HAP-1 (cell line): Measurements from ENCODE around the gene TXN.
A peak's percentile ranks its signal among the peaks of the same experiment; 100 is the strongest.
"Not testable (repeated sequence)": the region's sequence is repeated elsewhere in the genome, so short reads cannot be mapped to it uniquely, and the experiment has no call there.

Source experiments
- DNase-seq, 2 experiments: peaks; one replicate each; pipeline ENCODE4 v3.0.0-alpha.2; 2016 to 2020; ENCODE audit warnings: low spot score in 2 of 2
- H3K27me3 ChIP-seq: fragments of 250-450 bp; sonication (Bioruptor Pico); 2 replicates; pipeline ENCODE4 v1.5.1; 2020; ENCODE audit warnings: low read depth, mild to moderate bottlenecking, moderate library complexity
- H3K36me3 ChIP-seq: fragments of 250-450 bp; sonication (Bioruptor Pico); replicated peaks from 2 replicates; pipeline ENCODE4 v1.5.1; 2020; ENCODE audit warnings: mild to moderate bottlenecking
- H3K4me1 ChIP-seq: fragments of 250-450 bp; sonication (Bioruptor Pico); 2 replicates; pipeline ENCODE4 v1.5.1; 2020; ENCODE audit warnings: mild to moderate bottlenecking
- H3K4me3 ChIP-seq: fragments of 250-450 bp; sonication (Bioruptor Pico); 2 replicates; pipeline ENCODE4 v1.5.1; 2020; ENCODE audit warnings: mild to moderate bottlenecking, moderate library complexity
- H3K9me3 ChIP-seq: fragments of 250-450 bp; sonication (Bioruptor Pico); 2 replicates; pipeline ENCODE4 v1.5.1; 2020; ENCODE audit warnings: mild to moderate bottlenecking, moderate library complexity
- in situ Hi-C: fragments of 300-500 bp; cut with MboI; formaldehyde crosslinking; loops from 3 replicates; pipeline ENCODE4 v1.14.3; 2020; ENCODE audit warnings: low sequenced_read_pairs, inconsistent platforms, mixed read lengths

TXN gene

GRCh38 chr9:110251770-110252169 lies 4.5 kb downstream of the TXN start:
- peaks cover 37% of the 10 kb centered on the region for H3K36me3 ChIP-seq
- H3K4me1 ChIP-seq, DNase-seq, in situ Hi-C loops, H3K27me3 ChIP-seq, H3K9me3 ChIP-seq, H3K4me3 ChIP-seq: not testable (repeated sequence)

DNA sequence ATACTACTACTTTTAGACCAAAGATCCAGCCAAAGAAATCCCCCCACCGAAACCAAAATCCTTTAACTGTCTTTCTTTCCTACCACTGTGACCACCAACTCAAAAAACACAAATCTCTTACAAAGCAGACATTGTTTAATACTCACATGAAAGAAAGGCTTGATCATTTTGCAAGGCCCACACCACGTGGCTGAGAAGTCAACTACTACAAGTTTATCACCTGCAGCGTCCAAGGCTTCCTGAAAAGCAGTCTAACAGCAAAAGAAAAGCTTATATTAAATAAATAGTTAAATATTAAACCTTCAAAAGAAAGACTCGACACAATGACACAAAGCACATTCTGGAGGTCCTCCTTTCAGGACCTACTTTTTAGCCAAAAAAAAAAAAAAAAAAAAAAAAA lies 5.1 kb downstream of the TXN start:
- no peak for DNase-seq
- no peaks in the 10 kb centered on the region for H3K27me3 ChIP-seq
- H3K4me1 ChIP-seq, result peaks cover 9% of the 10 kb centered on the region
- H3K9me3 ChIP-seq, result no peaks in the 10 kb centered on the region
- in situ Hi-C loops, result no loop called here
- H3K36me3 ChIP-seq, result peaks cover 43% of the 10 kb centered on the region
- H3K4me3 ChIP-seq, result no peak overlapping the region

DNA sequence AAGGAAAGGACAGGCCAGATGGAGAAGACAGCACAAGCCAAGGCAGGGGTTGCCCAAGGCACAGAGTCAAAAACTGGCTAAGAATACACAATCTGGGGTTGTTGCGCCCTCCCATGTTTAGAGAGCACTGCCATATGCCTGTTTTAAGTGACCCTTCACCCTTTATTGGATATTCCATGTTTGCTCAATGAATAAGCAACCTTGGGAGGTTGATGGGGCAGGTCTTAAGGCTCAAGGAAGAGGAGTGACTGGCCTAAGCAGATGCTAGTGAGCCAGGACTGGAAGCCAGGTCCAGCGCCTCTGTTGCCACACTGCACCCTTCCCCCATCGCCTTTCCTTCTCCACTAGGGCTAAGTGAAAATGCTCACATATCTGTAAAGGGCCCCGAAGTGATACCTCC lies 6.7 kb downstream of the TXN start:
- Histone ChIP-seq H3K9me3 (no peaks in the 10 kb centered on the region), H3K36me3 (peaks cover 53% of the 10 kb centered on the region), H3K27me3 (no peaks in the 10 kb centered on the region), H3K4me1 (peaks cover 9% of the 10 kb centered on the region), H3K4me3 (no peak overlapping the region)
- DNase-seq, result no peak
- in situ Hi-C loops, result no loop called here

DNA sequence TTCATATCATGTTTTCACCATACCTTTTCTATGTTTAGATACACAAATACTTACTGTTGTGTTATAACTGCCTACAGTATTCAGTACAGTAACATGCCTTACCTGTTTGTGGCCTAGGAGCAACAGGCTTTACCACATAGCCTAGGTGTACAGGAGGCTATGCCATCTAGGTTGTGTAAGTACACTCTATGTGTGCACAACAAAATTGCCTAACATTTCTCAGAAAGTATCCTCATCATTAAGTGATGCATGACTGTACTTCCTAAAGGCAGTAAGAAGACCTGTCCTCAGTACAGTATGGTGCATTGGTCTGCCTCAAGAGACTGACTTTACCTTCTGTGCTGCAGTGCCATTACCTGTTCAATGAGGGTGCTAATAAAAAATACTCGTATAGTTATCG lies 7.9 kb downstream of the TXN start:
- Histone ChIP-seq H3K36me3 (peaks cover 64% of the 10 kb centered on the region), H3K4me3 (no peak overlapping the region), H3K27me3 (no peaks in the 10 kb centered on the region), H3K4me1 (peaks cover 3% of the 10 kb centered on the region; the same call in 1 of the 2 replicates), H3K9me3 (no peaks in the 10 kb centered on the region)
- no peak for DNase-seq
- in situ Hi-C loops, result no loop called here

- Histone ChIP-seq H3K9me3 (no peaks in the 10 kb centered on the region), H3K4me1 (0 out of 2 replicates have a peak, but pooled peaks cover 2% of the 10 kb centered on the region), H3K27me3 (no peaks in the 10 kb centered on the region), H3K36me3 (peaks cover 65% of the 10 kb centered on the region), H3K4me3 (no peak overlapping the region)
- in situ Hi-C loops, result no loop called here
- no peak for DNase-seq
Observed at GRCh38 chr9:110246214-110246613, 10.1 kb downstream of the TXN start.

GRCh38 chr9:110244616-110245015 lies 11.7 kb downstream of the TXN start:
- in situ Hi-C loops, result no loop called here
- no peak for DNase-seq
- H3K36me3 ChIP-seq, result peaks cover 49% of the 10 kb centered on the region

GRCh38 chr9:110241858-110242321 lies 14.4 kb downstream of the TXN start:
- in situ Hi-C loops, result no loop called here
- Histone ChIP-seq H3K27me3 (no peaks in the 10 kb centered on the region), H3K4me1 (0 out of 2 replicates have a peak, but pooled peaks cover 2% of the 10 kb centered on the region), H3K4me3 (no peak overlapping the region), H3K36me3 (peaks cover 29% of the 10 kb centered on the region), H3K9me3 (no peaks in the 10 kb centered on the region)
- no peak for DNase-seq

More at GRCh38 chr9:110244616-110245015, 11.7 kb downstream of the TXN start:
- Histone ChIP-seq H3K27me3 (no peaks in the 10 kb centered on the region), H3K9me3 (no peaks in the 10 kb centered on the region), H3K4me1 (0 out of 2 replicates have a peak, but pooled peaks cover 2% of the 10 kb centered on the region), H3K4me3 (no peak overlapping the region)

DNA sequence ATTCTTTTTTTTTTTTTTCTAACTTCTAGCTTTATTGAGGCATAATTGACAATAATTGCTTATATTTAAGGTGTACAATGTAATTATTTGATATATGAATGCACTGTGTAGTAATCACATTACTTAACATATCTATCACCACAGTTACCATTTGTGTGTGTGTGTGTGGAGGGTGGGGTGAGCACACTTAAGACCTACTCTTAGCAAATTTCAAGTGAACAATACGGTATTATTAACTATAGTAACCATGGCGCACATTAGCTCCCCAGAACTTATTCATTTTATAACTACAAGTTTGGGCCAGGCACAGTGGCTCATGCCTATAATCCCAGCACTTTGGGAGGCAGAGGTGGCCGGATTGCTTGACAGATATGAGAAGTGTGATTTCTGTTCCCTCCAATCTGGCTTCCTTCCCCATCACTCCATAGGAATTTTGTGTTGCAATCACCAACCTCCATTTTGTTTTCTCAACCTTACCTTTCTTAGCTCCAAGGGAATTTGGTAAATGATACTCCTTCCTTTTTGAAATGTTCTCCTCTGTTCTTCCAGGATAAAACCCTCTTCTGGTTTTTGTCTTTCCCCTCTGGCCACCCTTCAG lies 14.9 kb downstream of the TXN start:
- Histone ChIP-seq H3K9me3 (no peaks in the 10 kb centered on the region), H3K36me3 (peaks cover 23% of the 10 kb centered on the region), H3K4me3 (no peak overlapping the region), H3K4me1 (0 out of 2 replicates have a peak, but pooled peaks cover 2% of the 10 kb centered on the region), H3K27me3 (no peaks in the 10 kb centered on the region)
- DNase-seq, result no peak
- in situ Hi-C loops, result no loop called here

DNA sequence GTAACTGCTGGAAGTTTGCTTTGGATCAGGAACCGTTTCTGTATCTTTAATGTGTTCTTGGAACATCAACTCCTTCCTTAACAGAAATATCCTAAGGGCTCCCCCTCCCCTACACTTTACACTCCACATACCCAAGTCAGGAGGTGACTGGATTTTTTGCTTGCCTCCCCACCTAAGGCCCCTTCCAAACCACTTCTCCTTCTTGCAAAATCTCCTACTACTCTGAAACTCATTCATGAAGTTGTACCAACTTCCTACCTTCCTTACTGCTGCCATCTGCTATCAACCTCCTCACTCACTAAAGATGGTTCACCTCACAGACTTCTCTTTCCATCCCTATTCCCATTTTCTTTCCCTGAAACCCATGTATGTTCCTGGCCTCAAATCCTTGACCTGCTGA lies 16.1 kb downstream of the TXN start:
- Histone ChIP-seq H3K4me1 (0 out of 2 replicates have a peak, but pooled peaks cover 2% of the 10 kb centered on the region), H3K36me3 (peaks cover 16% of the 10 kb centered on the region), H3K4me3 (no peak overlapping the region), H3K9me3 (no peaks in the 10 kb centered on the region), H3K27me3 (no peaks in the 10 kb centered on the region)
- no peak for DNase-seq
- in situ Hi-C loops, result no loop called here

DNA sequence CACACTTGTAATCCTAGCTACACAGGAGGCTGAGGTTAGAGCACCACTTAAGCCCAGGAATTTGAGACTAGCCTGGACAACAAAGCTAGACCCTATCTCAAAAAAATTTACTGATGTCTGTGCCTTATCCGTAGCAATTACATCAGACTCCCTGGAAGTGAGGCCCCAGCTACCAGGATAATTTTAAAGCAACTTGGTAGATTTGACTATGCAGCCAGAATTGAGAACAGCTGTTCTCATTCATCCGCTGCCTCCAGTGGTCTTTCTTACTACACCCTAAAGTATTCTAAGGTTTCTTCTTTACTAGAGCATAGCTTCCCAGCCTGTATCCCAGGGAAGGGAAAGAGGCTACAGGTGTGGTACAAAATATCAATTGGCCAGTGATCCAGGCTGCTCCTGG lies 28.0 kb downstream of the TXN start:
- DNase-seq, result no peak
- H3K36me3 ChIP-seq, result no peaks in the 10 kb centered on the region
- H3K9me3 ChIP-seq, result no peaks in the 10 kb centered on the region

GRCh38 chr9:110224583-110224982 lies 31.7 kb downstream of the TXN start:
- Histone ChIP-seq H3K27me3 (no peaks in the 10 kb centered on the region), H3K36me3 (no peaks in the 10 kb centered on the region), H3K9me3 (no peaks in the 10 kb centered on the region), H3K4me3 (no peak overlapping the region), H3K4me1 (no peaks in the 10 kb centered on the region)
- in situ Hi-C loops, result no loop called here
- DNase-seq, result no peak

More for the DNA sequence above, 28.0 kb downstream of the TXN start:
- no peak overlapping the region for H3K4me3 ChIP-seq
- no peaks in the 10 kb centered on the region for H3K27me3 ChIP-seq
- no peaks in the 10 kb centered on the region for H3K4me1 ChIP-seq
- in situ Hi-C loops, result no loop called here

DNA sequence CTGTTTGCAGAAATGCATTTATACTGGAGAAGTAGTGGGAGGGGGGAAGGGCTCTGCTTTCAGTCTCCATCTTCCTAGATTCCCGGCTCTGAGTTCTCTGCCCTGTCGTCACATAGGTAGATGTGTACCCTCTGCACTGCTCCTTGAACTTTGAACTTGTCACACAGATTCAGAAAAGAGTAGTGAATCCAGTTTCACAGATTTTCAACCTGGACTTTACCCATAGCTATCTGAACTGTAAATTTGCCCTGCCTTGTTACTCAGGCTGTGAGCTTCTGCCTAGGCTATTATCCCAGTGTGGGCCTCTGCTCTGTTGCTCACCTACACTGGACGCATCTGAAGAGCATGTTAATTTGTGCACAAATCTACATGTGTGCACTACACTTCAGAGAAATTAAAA lies 35.5 kb downstream of the TXN start:
- DNase-seq, result no peak
- no peak overlapping the region for H3K4me3 ChIP-seq
- in situ Hi-C loops, result no loop called here

DNA sequence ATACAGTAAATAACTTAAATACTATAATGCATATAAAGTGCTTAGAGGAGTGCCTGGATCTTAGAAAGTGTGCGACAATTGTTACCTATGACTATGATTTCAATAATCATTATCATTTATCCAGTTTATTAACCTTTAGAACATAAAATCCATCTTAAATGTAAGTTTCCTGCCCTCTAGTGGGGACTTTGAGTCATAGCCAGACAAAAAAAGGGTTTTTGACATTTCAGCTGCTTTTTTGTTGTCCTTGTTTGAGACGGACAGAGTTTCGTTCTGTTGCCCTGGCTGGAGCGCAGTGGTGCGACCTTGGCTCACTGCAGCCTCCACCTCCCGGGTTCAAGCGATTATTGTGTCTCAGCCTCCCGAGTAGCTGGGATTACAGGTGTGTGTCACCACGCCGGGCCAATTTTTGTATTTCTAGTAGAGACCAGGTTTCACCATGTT lies 38.6 kb downstream of the TXN start:
- Histone ChIP-seq H3K9me3 (no peaks in the 10 kb centered on the region), H3K4me1 (no peaks in the 10 kb centered on the region), H3K4me3 (no peak overlapping the region), H3K36me3 (no peaks in the 10 kb centered on the region), H3K27me3 (peaks cover 12% of the 10 kb centered on the region)
- DNase-seq, result peak in 1 of 2 experiments; percentile 13
- in situ Hi-C loops, result no loop called here

More for the DNA sequence above, 35.5 kb downstream of the TXN start:
- Histone ChIP-seq H3K36me3 (no peaks in the 10 kb centered on the region), H3K9me3 (no peaks in the 10 kb centered on the region), H3K4me1 (no peaks in the 10 kb centered on the region), H3K27me3 (peaks cover 12% of the 10 kb centered on the region)

GRCh38 chr9:110214586-110215355 lies 41.5 kb downstream of the TXN start:
- no peaks in the 10 kb centered on the region for H3K9me3 ChIP-seq
- H3K27me3 ChIP-seq, result peaks cover 12% of the 10 kb centered on the region
- no peaks in the 10 kb centered on the region for H3K36me3 ChIP-seq
- no peak overlapping the region for H3K4me3 ChIP-seq
- no peak for DNase-seq
- in situ Hi-C loops, result no loop called here
- H3K4me1 ChIP-seq, result no peaks in the 10 kb centered on the region
